ENCODE results near the gene CHN2.

CHN2 gene

DNA sequence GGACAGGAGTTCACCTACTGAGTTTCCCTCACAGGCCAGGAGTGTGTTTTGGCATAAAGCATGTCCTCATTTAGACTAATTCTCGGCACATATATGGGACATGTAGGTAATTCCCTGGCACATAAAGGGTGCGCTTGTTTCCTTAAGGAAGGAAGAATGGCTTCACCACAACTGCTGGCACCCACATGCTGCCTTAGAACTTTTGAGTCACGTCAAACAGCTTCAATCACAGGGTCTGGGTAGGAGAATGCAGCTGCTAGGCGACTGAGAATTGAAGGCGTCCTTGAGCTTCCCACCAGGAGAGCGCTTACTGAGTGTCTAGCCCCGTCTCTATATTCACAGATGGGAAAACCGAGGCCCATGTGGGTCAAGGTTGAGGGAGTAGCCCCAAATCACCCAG lies 146.1 kb downstream of the CHN2 start:
- H3K9me3 ChIP-seq (ENCODE audit: control insufficient read depth, insufficient read depth, low read length), result no peaks in the 10 kb centered on the region
- H3K4me3 ChIP-seq (ENCODE audit: low read depth, low read length), result no peak overlapping the region
- no peaks in the 10 kb centered on the region for H3K27me3 ChIP-seq (ENCODE audit: control insufficient read depth, insufficient read depth, low read length)
- H3K27ac ChIP-seq (ENCODE audit: low read depth, low read length), result no peak overlapping the region
- H3K36me3 ChIP-seq (ENCODE audit: control insufficient read depth, insufficient read depth, low read length), result no peaks in the 10 kb centered on the region; the same call in 1 of the 2 replicates
- H3K4me1 ChIP-seq (ENCODE audit: control insufficient read depth, insufficient read depth, low read length), result peaks cover 5% of the 10 kb centered on the region; the same call in 1 of the 2 replicates
- no peak overlapping the region for H3K9ac ChIP-seq (ENCODE audit: low read depth, low read length)

DNA sequence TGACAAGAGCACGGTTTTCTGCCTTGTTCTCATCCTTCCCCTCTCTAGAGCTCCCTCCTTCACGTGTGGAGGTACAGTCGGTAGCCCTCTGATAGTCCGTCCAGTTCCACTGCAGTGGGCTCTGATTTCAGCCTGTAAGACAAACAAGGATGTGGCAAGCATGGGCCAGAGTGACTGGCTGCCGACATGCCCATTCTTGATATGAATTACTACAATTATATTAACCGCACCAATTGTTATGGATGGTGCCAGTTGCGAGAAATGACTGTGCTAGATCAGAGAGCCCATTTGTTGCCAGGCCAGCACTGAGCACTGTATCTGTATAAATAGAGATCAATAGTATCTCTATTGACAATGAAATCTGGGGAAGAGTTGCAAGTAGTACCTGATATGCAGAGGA lies 146.6 kb downstream of the CHN2 start:
- Histone ChIP-seq H3K4me3 (ENCODE audit: low read depth, low read length) (no peak overlapping the region), H3K27ac (ENCODE audit: low read depth, low read length) (no peak overlapping the region), H3K9ac (ENCODE audit: low read depth, low read length) (no peak overlapping the region), H3K36me3 (ENCODE audit: control insufficient read depth, insufficient read depth, low read length) (no peaks in the 10 kb centered on the region), H3K27me3 (ENCODE audit: control insufficient read depth, insufficient read depth, low read length) (no peaks in the 10 kb centered on the region), H3K9me3 (ENCODE audit: control insufficient read depth, insufficient read depth, low read length) (no peaks in the 10 kb centered on the region), H3K4me1 (ENCODE audit: control insufficient read depth, insufficient read depth, low read length) (peaks cover 5% of the 10 kb centered on the region; the same call in 1 of the 2 replicates)

DNA sequence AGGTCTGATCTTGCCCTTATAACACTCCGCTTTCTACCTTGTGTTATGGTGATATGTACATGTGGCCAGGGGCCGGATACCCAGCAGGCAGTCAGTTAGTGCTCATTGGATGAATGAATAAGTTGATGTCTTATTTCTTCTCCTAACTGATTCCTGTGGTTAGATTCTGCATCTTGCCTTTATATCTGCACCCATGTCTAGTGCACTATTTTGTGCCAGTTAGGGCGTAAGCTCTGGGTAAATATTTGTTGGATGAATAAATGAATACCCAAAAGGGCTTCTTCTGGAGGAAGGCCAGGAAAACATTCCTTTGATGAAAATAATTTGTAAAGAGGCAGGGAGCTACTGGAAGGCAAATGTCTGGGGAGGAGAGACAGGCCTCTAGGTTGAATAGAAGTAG lies 148.2 kb downstream of the CHN2 start:
- Histone ChIP-seq H3K4me1 (ENCODE audit: control insufficient read depth, insufficient read depth, low read length) (peaks cover 5% of the 10 kb centered on the region; the same call in 1 of the 2 replicates), H3K9me3 (ENCODE audit: control insufficient read depth, insufficient read depth, low read length) (no peaks in the 10 kb centered on the region), H3K9ac (ENCODE audit: low read depth, low read length) (no peak overlapping the region), H3K4me3 (ENCODE audit: low read depth, low read length) (no peak overlapping the region), H3K27ac (ENCODE audit: low read depth, low read length) (no peak overlapping the region), H3K27me3 (ENCODE audit: control insufficient read depth, insufficient read depth, low read length) (no peaks in the 10 kb centered on the region), H3K36me3 (ENCODE audit: control insufficient read depth, insufficient read depth, low read length) (no peaks in the 10 kb centered on the region)

DNA sequence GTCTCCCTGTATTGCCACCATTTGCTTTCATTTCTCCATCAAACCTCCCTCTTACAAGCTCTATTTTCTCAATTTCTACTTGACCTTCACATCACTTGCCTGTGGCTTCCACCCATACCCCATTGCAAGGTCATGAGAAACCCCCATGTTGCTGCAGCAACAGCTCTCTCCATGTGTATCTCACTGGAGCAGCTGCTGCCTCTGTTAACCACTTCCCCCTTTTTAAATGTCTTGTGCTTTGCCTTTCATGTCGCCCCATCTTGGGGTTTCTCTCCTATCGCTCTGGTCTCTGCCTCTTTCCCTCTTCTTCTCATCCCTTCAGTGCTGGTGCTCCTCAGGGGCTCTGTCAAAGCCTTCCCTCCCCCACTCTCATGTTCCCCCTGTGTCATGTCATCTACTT lies 148.8 kb downstream of the CHN2 start:
- Histone ChIP-seq H3K27me3 (ENCODE audit: control insufficient read depth, insufficient read depth, low read length) (no peaks in the 10 kb centered on the region), H3K27ac (ENCODE audit: low read depth, low read length) (no peak overlapping the region), H3K4me3 (ENCODE audit: low read depth, low read length) (no peak overlapping the region), H3K9me3 (ENCODE audit: control insufficient read depth, insufficient read depth, low read length) (no peaks in the 10 kb centered on the region), H3K9ac (ENCODE audit: low read depth, low read length) (no peak overlapping the region), H3K36me3 (ENCODE audit: control insufficient read depth, insufficient read depth, low read length) (no peaks in the 10 kb centered on the region), H3K4me1 (ENCODE audit: control insufficient read depth, insufficient read depth, low read length) (peaks cover 5% of the 10 kb centered on the region; the same call in 1 of the 2 replicates)

DNA sequence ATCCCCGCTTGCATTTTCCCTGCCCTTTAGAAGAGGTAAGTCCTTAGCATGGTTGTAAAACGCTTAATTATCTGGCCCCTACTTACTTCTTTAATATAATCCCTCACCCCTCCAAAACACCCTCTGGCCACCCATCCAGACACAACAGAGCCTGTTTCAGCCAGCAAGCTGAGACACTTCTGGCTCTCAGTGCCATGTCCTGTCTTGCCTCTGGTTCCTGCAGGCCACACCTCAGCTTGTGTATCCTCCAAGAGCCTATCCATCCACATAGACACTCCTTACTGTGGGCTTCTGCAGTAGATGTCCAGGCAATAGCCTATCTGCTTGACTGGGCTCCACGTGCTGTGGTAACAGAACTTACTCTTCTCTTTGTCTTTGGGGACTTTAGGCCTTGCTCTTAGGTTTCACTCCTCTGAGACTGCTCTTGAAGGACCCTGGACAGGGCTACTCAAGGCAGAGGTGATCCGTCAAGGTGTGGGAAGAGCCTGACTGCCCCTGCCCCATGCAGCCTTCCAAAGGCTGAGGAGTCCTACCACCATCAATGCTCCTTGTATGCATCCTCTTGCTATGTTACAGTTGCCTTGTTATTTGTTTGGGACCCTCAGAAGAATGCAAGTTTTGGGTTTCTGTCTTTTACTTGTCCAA lies 149.9 kb downstream of the CHN2 start:
- H3K4me1 ChIP-seq (ENCODE audit: control insufficient read depth, insufficient read depth, low read length), result peaks cover 5% of the 10 kb centered on the region; the same call in 1 of the 2 replicates
- H3K9ac ChIP-seq (ENCODE audit: low read depth, low read length), result no peak overlapping the region
- H3K9me3 ChIP-seq (ENCODE audit: control insufficient read depth, insufficient read depth, low read length), result no peaks in the 10 kb centered on the region
- H3K36me3 ChIP-seq (ENCODE audit: control insufficient read depth, insufficient read depth, low read length), result no peaks in the 10 kb centered on the region
- no peak overlapping the region for H3K4me3 ChIP-seq (ENCODE audit: low read depth, low read length)
- H3K27me3 ChIP-seq (ENCODE audit: control insufficient read depth, insufficient read depth, low read length), result no peaks in the 10 kb centered on the region
- H3K27ac ChIP-seq (ENCODE audit: low read depth, low read length), result no peak overlapping the region

DNA sequence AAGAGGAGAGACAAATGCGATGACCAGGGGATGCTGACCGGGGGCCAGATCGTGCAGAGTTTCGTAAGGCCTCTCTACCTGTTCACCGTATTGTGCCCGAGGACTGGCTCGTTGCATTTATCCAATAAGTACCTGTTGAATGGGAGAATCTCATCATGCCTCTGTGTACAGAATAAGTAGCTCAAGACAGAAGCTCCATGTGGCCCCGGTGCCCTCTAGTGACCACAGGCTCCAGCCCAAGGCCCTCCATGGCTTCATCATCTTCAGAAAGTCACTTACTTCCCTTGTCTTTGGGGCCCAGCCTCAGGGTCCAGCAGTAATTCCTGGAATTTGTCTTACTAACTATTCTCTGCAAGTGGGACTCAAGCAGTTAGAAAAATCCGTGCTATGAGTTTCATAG lies 151.0 kb downstream of the CHN2 start:
- peaks cover 5% of the 10 kb centered on the region; the same call in 1 of the 2 replicates for H3K4me1 ChIP-seq (ENCODE audit: control insufficient read depth, insufficient read depth, low read length)

DNA sequence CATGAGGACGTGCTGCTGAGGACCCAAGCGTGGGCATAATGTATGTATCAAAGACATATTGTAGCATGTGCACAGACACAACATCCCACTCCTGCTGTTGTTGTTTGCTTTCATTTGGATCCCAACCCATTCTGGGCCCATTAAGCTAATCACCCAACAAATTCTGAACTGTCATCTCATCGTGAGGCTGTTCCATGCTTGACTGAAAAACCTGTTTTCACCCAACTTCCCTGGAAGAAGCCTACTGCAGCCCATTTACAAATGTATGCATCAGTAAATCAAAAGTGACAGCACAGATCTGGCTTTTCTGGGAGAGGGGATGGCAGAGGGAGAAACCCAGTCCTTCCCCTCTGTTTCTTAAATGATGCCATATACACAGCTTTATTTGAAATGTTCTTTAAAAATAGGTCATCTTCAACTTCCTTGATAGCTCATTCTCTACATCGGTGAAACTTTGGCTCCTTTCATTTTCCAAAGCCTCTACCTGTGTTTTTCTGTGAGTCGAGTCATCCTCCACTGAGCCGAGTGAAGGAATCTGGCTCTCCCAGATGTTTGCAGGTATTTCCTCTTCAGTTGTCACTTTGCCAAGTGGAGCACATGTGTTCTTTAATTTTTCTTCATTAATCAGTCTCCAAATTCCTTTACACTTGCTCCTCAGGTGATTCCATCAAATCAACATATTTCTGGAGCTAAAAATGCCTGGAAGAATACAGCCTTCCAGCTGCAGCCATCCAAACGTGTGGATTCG lies 151.8 kb downstream of the CHN2 start:
- Histone ChIP-seq H3K27ac (ENCODE audit: low read depth, low read length) (no peak overlapping the region), H3K36me3 (ENCODE audit: control insufficient read depth, insufficient read depth, low read length) (no peaks in the 10 kb centered on the region), H3K27me3 (ENCODE audit: control insufficient read depth, insufficient read depth, low read length) (no peaks in the 10 kb centered on the region), H3K9ac (ENCODE audit: low read depth, low read length) (no peak overlapping the region), H3K9me3 (ENCODE audit: control insufficient read depth, insufficient read depth, low read length) (no peaks in the 10 kb centered on the region), H3K4me3 (ENCODE audit: low read depth, low read length) (no peak overlapping the region), H3K4me1 (ENCODE audit: control insufficient read depth, insufficient read depth, low read length) (peaks cover 5% of the 10 kb centered on the region; the same call in 1 of the 2 replicates)

More for the DNA sequence above, 151.0 kb downstream of the CHN2 start:
- Histone ChIP-seq H3K9ac (ENCODE audit: low read depth, low read length) (no peak overlapping the region), H3K27ac (ENCODE audit: low read depth, low read length) (no peak overlapping the region), H3K36me3 (ENCODE audit: control insufficient read depth, insufficient read depth, low read length) (no peaks in the 10 kb centered on the region), H3K9me3 (ENCODE audit: control insufficient read depth, insufficient read depth, low read length) (no peaks in the 10 kb centered on the region), H3K27me3 (ENCODE audit: control insufficient read depth, insufficient read depth, low read length) (no peaks in the 10 kb centered on the region), H3K4me3 (ENCODE audit: low read depth, low read length) (no peak overlapping the region)

DNA sequence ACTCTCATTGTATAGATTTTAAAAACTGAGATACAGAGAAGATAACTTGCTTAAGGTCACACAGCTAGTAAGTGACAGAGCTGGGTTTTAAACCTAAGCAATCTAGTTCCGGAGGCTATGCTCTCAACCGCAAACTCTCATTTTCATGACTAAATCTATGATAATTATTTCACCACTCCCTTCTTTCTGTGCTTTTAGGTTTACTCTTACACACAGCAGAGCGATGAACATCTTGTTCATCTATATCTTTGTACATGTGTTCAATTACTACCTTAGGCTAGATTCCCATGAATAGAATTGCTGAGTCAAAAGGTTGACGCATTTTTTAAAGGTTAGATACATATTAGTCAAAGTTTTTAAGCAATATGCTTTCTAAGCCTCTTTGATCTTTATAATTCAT lies 154.8 kb downstream of the CHN2 start:
- Histone ChIP-seq H3K27me3 (ENCODE audit: control insufficient read depth, insufficient read depth, low read length) (no peaks in the 10 kb centered on the region), H3K27ac (ENCODE audit: low read depth, low read length) (no peak overlapping the region), H3K9ac (ENCODE audit: low read depth, low read length) (no peak overlapping the region), H3K4me3 (ENCODE audit: low read depth, low read length) (no peak overlapping the region), H3K4me1 (ENCODE audit: control insufficient read depth, insufficient read depth, low read length) (no peaks in the 10 kb centered on the region), H3K36me3 (ENCODE audit: control insufficient read depth, insufficient read depth, low read length) (no peaks in the 10 kb centered on the region), H3K9me3 (ENCODE audit: control insufficient read depth, insufficient read depth, low read length) (no peaks in the 10 kb centered on the region)

DNA sequence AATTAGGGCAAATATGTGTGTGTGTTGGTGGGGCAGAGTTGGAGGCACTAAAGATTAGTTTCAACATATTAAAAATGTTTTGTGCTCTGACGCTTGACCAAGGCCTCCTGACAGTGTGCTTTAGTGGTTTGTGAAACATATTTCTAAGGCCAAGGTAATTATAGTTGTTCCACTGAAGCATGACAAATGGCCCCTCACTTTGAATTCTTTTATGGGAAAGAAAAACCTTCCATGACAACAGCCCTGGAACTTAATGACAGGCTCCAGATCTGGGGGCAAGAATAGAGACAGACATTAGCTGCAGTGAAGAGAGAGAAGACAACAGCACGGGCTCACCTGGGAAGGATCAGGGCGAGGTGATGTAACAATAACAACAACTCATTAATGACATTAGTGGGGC lies 155.8 kb downstream of the CHN2 start:
- Histone ChIP-seq H3K4me1 (ENCODE audit: control insufficient read depth, insufficient read depth, low read length) (no peaks in the 10 kb centered on the region), H3K36me3 (ENCODE audit: control insufficient read depth, insufficient read depth, low read length) (no peaks in the 10 kb centered on the region), H3K4me3 (ENCODE audit: low read depth, low read length) (no peak overlapping the region), H3K9me3 (ENCODE audit: control insufficient read depth, insufficient read depth, low read length) (no peaks in the 10 kb centered on the region), H3K27me3 (ENCODE audit: control insufficient read depth, insufficient read depth, low read length) (no peaks in the 10 kb centered on the region), H3K27ac (ENCODE audit: low read depth, low read length) (no peak overlapping the region), H3K9ac (ENCODE audit: low read depth, low read length) (no peak overlapping the region)

DNA sequence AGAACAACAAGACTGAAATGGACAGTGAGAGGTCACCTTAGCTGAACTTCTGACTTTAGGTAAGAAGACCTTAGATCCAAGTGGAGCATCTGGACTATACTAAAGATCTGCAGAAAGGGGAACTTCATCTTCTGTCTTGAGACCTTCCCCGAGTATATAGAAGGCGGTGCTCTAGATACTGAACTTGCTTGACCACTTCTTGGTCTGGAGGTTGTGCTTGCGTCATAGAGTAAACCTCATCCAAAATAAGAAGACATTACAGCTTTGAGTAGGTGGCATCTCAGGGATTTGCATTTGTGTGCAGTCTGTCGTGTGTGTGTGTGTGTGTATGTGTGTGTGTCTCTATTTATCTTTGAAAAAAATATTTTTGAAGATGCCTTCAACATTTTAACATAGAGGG lies 157.5 kb downstream of the CHN2 start:
- H3K4me1 ChIP-seq (ENCODE audit: control insufficient read depth, insufficient read depth, low read length), result no peaks in the 10 kb centered on the region
- no peak overlapping the region for H3K27ac ChIP-seq (ENCODE audit: low read depth, low read length)
- no peak overlapping the region for H3K4me3 ChIP-seq (ENCODE audit: low read depth, low read length)
- H3K9ac ChIP-seq (ENCODE audit: low read depth, low read length), result no peak overlapping the region
- H3K36me3 ChIP-seq (ENCODE audit: control insufficient read depth, insufficient read depth, low read length), result no peaks in the 10 kb centered on the region
- no peaks in the 10 kb centered on the region for H3K9me3 ChIP-seq (ENCODE audit: control insufficient read depth, insufficient read depth, low read length)
- no peaks in the 10 kb centered on the region for H3K27me3 ChIP-seq (ENCODE audit: control insufficient read depth, insufficient read depth, low read length)

DNA sequence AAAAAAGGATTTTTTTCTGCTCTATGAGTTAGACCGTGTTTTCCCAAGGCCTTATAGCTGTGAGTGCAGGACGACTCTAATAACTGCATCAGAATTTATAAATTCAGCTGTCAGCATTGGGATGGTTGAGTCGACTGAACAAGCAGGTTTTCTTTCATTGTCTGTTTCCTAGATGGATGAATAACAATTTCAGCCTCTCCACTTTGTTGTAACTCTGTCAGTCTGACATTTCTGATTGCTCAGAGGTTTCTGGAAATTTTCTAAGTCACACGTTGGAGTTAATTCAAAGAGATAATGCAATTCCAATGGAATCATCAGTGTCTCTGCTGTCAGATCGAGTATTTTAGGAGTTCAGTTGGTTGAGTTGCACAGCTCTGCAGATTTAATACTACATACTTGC lies 159.2 kb downstream of the CHN2 start:
- H3K27me3 ChIP-seq (ENCODE audit: control insufficient read depth, insufficient read depth, low read length), result no peaks in the 10 kb centered on the region
- no peaks in the 10 kb centered on the region for H3K4me1 ChIP-seq (ENCODE audit: control insufficient read depth, insufficient read depth, low read length)
- H3K27ac ChIP-seq (ENCODE audit: low read depth, low read length), result no peak overlapping the region
- H3K9ac ChIP-seq (ENCODE audit: low read depth, low read length), result no peak overlapping the region
- H3K36me3 ChIP-seq (ENCODE audit: control insufficient read depth, insufficient read depth, low read length), result no peaks in the 10 kb centered on the region
- no peak overlapping the region for H3K4me3 ChIP-seq (ENCODE audit: low read depth, low read length)
- H3K9me3 ChIP-seq (ENCODE audit: control insufficient read depth, insufficient read depth, low read length), result no peaks in the 10 kb centered on the region

Measured in HUES48 (cell line).